GM21619 (cell line): ENCODE results near the gene MIA2.
A peak's percentile ranks its signal among the peaks of the same experiment; 100 is the strongest.

Experiments used
- ATAC-seq: cut with Tn5 transposase; IDR thresholded peaks from one replicate; pipeline ENCODE4 v1.9.1; 2021; ENCODE audit not compliant: unreplicated experiment

The MIA2 gene

DNA sequence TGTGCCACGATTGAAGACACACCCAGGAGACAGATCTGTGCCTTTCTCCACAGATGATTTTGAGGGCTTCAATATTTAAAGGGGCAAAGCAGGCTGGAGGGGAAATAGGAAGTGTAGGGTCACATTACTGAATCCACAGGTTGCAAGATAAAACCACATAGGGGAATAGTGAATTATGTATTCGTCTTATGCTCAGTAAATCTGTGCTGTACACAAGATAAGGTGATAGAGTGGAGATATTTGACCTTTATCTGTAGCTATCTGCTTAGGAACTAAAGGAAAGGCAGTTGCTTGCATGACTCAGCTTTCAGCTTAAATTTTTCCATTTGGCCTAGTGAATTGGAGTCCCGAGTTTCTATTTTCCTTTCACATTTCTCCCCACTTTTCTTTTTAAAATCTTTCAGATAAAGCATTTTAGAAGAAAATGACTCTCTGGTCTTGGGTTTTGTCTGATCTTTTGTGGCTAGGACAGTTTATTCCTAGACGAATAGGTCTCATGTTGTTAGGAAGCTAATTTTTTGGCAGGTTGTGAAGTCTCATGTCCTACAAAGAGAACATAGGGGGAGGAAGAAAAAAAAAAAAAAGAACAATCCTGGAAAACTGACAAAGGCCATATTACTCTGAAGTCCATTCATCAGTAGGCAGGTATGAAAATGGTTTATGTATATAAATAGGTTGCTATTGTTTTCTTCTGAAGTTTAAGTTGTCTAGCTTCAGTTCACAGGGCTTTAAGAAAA, 143.1 kb downstream of the MIA2 start:
- no peak for ATAC-seq

DNA sequence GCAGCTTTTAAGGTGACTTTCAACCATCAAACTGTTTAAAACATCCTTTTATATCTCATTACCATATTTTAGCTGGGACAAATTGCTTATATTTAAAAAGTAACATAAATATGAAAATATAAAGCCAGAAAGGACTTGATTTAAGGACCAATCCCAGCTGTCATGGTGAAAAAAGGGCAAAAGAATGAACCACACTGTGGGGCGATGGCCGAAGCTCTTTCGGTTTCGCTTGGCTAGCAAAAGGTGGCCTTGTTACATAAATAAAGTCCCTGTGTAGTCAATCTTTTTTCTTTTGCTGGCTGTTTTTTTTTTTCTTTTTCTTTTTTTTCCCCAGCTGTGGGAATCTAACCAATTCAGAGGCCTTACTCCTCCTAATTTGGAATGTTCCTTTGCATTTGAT, 147.7 kb downstream of the MIA2 start:
- no peak for ATAC-seq

DNA sequence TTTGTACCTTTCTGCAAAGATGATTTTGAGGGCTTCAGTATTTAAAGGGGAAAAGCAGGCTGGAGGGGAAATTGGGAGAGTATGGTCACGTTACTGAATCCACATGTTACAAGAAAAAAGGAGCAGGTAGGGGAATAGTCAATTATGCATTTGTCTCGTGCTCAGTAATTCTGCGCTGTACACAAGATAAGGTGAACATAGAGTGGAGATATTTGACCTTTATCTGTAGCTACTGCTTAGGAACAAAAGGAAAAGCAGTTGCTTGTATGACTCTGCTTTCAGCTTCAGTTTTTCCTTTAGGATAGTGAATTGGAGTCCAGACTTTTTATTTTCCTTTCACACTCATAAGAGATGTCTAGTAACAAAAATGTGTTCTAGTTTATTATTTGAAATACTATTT, 148.7 kb downstream of the MIA2 start:
- no peak for ATAC-seq

DNA sequence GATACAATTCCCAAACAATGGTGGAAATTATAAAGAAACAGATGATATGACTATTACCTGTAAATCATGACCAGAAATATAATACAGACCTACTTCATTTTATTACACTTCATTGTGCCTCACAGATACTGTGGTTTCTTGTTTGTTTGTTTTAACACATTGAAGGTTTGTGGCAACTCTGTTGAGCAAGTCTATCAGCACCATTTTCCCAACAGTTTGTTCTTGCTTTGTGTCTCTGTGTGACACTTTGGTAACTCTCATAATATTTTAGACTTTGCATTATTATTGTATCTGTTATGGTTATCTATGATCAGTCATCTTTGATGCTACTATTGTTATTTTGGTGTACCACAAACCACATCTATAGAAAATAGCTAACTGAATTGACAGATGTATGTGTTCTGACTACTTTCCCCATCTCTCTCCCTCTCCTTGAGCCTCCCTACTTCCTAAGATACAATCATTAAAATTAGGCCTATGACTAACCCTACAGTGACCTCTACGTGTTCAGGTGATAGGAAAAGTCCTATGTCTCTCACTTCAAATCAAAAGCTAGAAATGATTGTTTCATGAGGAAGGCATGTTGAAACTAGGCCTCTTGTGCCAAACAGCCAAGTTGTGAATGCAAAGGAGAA, 149.4 kb downstream of the MIA2 start:
- peak; percentile 45 for ATAC-seq

DNA sequence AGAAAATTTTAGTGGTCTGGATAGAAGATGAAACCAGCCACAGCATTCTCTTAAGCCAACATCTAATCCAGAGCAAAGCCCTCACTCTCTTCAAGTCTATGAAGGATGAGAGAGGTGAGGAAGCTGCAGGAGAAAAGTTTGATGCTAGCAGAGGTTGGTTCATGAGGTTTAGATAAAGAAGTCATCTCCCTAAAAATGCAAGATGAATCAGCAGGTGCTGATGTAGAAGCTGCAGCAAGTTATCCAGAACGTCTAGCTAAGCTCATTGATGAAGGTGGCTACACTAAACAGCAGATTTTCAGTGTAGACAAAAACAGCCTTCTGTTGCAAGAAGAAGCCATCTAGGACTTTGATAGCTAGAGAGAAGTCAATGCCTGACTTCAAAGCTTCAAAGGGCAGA, 150.0 kb downstream of the MIA2 start:
- ATAC-seq = peak; percentile 17

DNA sequence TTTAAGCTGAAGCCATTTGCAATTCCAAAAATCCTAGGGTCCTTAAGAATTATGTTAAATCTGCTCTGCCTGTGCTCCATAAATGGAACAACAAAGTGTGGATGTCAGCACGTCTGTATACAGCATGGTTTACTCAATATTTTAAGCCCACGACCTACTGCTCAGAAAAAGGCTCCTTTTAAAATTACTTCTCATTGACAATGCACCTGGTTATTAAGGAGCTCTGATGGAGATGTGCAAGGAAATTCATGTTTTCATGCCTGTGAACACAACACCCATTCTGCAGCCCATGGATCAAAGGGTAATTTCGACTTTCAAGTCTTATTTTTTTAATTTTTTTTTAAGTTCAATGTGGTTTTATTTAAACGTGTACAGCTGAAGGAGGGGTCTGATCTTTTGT, 150.5 kb downstream of the MIA2 start:
- ATAC-seq = no peak

DNA sequence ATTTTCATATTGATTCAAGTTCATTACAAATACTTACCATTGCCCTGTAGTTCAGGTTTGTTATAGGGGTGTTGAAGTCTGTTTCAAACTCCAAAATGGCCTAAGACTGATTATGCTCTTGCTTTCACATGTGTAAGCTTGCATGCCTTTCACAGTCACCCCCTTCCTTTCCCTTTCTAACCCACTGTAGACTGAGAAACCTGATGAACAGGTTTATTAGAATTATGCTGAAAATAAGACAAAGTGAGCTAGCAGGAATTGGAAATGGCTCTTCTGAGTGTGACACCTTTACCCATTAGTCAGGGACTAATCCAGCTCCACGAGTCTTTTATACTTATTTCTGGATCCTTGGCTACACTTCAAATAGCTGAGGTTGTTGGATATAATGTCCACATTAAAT, 159.6 kb downstream of the MIA2 start:
- no peak for ATAC-seq

DNA sequence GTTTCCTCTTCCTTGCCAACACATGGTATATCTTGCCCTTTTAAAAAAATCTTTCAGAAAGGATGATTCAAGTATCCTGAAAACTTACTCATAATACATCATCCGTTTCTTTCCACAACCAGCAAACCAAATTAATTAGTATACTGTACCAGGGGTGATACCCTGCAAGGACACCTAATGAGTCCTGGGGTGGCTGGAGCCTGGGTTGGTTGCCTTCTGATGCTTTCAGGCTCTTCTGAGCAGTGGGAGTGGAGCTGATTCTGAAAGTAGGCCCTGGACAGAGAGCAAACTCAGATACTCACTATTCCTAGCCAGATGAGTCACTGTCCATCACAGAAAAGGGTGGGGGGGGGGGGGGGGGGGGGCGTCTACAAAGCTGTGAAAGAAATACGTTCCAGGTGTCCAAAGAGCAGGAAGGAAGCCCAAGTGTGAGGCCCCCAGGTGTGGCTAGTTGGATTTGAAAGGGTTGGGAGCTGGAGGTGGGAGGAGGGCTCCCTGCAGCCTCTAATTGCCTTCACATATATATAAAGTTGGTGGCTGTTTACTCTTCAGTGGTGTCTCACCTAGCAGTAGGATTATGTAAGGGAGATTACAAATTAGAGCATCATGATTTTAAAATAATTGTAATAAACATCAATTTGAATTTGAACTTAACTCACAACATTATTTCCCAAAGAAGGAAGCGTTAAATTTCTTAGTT, 162.0 kb downstream of the MIA2 start:
- no peak for ATAC-seq

DNA sequence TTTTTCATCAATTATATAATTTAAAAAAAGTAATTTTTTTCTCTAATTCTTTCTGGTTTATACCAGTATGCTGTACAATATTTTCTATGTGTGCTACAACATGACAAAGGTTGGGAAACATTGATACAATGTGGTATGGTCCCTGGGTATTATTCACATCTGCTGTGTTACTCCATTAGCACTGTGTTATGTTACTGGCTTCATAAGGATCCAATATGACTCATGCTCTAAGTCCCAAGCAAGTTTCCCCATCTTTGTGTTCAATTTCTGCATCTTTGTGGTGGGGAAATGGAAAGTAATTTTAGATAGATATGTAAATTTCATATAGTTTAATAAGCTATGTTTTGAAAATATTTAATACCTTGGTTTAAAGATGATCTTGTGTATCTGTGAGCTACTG, 162.7 kb downstream of the MIA2 start:
- no peak for ATAC-seq

DNA sequence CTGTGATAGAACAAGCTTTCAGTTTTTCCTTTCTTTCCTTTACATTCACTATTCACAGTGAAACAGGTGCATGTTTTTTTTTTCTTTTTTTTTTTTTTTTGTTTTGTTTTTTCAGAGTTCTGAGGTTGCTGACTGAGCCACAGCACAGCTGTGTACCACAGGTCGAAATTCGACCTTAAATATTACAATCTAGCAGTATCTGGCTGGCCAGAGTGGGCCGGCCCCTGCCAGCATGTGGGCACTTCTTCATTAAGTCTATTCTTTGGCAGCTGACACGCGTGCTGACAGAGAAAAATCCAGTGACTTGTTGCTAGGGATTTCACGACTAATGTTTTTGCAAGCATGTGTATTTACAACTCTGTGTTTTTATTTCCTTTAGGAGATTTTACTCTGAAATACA, 164.7 kb downstream of the MIA2 start:
- ATAC-seq = no peak

DNA sequence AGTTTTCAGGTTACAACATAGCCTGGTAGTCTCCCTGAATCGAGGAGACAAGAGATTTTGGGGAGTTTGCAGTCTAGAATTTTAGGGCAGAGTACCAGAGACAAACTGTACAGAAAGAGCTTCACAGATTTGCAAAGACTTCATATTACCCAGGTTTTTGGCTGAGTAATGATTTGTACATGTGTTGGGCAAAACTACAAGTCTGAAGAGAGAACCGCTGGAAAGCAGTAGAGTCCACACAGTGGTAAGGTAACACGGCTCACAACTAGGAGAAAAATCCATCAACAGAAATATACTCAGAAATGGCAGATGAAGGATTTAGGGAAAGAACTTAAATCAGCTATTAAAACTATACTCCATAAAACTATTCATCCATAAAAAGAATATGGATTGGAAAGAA, 172.8 kb downstream of the MIA2 start:
- ATAC-seq = no peak

DNA sequence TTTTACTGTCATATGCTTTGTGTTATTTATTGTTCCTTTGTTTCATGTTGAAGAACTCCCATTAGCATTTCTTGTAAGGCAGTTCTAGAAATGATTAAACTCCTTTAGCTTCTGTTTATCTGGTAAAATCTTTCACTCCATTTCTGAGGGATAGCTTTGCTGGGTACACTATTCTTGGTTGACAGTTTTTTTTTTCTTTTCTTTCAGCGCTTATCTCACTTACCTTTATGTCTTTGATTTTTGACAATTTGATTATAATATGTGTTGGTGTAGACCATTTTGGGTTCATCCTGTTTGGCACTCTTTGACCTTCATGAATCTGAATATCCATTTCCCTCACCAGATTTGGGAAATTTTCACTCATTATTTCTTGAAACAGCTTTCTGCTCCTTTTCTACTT, 182.4 kb downstream of the MIA2 start:
- no peak for ATAC-seq

DNA sequence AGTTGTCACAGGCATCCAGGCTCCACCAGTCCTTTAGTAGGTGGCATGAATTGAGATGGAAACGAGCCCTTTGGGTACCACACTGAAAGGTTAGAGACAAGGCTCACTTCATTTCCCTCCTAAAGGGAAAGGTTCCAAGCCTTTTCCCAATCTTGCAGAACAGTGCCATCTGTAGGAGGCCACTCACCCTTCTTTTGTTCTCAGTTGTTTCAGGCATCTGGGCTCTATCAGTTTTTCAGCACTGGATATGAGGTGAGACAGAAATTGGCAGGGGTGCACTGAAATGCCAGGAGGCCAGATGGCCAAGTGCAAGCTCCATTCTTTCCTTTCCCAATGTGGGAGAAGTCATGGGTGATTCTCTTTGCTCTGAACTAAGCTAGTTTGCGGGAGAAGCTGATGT, 183.3 kb downstream of the MIA2 start:
- ATAC-seq = no peak

DNA sequence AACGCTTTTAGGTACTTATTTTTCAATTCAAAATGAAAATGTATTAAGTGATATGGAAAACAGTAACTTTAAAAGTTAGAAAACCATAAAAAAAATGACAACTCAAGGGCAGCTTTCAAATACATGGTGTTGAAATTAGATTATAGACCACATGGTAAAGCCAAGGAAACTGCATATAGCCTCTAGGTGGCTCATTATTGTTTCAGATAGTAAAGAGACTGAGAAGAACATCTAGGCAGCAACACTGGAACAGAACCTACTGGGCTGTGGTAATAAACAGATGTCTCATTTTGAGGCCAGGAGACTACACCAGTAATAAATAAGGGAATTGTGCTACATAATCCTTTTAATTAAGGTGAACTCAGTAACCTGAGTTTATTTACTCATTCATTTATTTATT, 185.6 kb downstream of the MIA2 start:
- ATAC-seq = no peak

DNA sequence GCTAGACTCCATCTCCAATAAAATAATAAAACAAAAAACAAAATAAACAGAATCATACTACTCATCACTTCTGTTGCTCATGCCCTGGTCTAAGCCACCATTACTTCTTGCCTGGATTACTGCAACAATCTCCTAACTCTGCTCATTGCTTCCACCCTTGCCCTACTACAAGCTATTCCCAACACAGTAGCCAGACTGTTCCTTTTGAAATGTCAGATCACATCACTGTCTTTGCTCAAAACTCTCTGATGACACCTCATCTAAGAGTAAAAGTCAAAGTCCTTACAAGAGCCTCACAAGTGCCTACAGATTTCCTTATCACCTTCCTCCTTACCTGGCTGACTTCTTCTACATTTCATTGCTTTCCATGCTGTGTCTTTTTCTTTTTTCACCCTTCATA, 188.5 kb downstream of the MIA2 start:
- no peak for ATAC-seq

DNA sequence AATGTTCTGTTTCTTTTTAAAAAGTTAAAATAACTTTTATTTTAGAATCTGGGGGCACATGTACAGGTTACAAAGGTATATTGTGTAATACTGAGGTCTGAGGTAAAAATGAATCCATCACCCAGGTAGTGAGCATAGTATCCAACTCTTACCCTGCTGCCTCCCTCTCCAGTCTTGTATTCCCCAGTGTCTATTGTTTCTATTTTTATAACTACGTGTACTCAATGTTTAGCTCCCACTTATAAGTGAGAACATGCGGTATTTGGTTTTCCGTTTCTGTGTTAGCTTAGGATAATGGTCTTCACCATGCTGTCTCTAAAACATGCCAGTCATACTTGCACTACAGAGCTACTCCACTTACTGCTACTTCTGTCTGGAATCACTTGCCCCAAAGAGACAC, 190.1 kb downstream of the MIA2 start:
- ATAC-seq = no peak

DNA sequence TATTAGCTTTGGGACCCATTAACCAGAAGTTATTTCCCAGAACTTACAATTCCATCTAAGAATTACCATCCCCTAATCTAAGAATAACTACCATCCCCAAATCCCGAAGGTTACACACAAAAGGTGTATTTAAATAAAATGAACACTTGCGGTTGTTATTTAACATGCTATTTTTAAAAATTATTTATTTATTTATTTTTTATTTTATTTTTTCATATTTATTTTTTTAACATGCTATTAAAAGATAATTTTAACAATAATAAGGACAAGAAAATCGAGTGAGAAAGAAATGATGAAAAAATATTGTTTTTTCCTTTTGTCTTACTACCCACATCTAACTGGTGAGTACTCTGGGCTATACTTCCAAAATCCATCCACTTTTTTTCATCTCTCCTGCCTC, 192.2 kb downstream of the MIA2 start:
- ATAC-seq = no peak

DNA sequence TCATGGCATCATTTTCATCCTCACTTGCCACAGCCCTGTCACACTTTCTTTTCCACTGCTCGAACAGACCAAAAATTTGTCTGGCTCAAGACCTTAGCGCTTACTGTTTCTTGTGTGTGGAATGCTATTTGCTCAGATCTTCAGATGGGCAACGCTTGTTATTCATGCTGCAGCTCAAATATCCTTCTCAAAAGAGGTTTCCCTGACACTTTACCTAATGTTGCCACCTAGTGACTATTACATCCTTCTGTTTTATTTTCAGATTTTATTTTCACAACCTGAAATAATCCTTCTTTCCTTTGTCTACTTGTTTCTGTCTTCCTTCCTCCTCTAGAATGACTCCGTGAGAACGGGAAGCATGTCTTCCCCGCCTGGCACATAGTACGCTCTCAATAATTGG, 192.9 kb downstream of the MIA2 start:
- no peak for ATAC-seq

DNA sequence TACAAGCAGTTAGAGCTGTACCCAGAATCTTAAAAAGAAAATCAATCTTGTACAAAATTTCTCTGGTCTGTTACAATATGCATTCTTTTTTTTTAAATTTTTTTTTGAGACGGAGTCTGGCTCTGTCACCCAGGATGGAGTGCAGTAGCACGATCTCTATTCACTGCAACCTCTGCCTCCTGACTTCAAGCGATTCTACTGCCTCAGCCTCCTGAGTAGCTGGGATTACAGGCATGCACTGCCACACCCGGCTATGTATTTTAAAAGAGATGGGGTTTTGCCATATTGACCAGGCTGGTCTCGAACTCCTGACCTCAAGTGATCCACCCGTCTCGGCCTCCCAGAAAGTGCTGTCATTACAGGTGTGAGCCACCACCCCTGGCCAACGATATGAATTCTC, 194.4 kb downstream of the MIA2 start:
- no peak for ATAC-seq

DNA sequence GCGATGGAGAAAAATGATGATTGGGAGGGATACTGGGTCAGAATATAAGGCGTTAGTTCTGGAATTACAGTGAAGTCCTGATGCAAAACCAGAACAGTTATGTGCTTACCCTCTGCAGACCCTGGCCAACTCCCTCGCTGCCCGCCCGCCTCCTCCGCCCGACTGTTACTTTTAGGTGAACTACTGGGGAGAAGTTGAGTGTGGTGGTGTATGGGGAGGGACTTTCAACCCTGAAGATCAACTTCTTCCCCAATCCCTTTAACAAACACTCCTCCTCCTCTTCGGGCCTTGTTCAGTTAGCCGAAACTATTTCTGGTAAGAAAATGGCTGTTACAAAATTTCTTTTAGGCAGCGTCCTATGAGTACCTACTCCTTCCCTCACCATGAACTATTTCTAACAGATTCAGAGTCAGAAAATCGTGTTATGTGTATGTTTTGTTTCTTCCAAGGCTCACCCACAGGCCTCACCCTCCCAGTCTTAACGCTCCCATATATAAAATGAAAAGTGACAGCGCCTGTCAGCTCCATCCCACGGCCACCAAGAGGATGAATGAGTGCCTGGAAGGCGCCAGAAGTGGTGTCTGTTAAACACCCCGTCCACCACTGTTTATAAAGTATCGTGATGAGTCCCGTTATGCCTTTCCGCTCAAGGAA, 197.2 kb downstream of the MIA2 start:
- ATAC-seq = peak; percentile 0

DNA sequence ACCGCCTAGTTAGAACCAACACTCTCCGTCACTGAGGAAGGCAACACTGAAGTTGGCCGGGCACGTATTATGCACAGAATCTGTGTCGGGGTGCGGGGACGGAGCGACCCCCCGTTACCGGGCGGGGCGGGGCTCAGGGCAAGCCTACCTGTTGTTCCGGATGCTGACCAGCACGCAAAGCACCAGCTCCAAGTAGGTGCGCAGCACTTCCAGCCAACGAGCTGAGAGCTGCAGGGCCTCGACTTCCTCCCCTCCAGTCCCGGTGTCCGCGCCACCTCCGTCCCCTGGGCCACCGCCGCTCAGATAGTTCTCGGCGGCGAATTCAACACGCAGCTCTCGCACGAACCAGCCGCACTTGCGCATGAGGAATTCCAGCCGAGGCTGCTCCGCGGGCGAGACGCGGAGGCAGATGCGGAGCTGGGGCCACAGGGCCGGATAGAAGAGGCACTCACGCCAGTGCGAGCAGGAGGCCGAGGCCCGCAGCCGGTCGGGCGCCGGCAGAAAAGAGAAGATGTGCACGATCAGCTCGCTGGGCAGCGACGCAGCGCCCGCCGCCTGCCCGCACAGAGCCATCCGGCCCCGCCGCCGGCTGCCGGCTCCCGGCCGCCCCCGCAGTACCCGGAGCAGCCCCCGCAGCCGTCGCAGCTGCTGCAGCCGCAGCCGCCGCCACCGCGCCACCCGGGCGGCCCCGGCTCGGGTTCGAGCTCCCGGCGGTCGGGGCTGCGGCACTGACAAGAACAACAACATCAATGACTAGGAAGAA, 197.9 kb downstream of the MIA2 start:
- ATAC-seq = peak; percentile 21
